HG03460 (cell line): ENCODE results near the gene UBE2N.

Source experiments
- ATAC-seq: cut with Tn5 transposase; IDR thresholded peaks from one replicate; pipeline ENCODE4 v1.9.1; 2021; ENCODE audit not compliant: unreplicated experiment

Gene UBE2N

DNA sequence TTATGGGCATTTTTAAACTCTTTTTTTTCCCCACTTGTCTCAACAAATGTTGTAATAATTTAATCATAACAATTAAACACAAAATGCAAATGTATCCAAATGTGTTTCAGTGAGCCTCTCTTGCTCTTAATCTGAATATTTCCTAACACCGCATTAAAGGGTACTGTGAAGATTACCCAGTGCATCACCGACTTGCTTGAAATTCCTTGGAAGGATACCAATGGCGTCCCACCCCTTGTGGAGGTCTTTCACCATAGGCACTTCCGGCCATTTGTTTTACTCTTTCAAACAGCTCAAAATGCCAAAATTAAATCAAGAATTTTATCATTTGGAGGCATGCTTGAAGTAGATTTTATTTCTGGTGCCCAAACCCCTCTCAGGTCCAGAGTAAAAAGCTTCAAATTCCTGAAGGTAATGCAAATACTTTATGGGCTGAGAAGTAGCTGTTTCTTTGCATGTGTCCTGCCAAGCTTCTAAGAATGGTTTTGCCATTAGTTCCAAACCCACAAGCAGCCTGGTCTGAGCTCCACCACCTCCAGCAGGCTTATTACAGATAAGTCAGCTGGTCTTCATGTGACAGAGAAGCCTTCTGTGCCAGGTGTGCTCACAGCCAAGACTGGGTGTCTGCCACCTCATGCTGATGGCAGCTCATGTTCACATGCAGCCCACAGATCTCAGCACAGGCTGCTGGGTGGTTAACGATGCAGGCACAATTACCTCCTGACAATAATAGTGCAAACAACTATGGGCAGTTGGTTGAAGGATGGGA lies 80.4 kb downstream of the UBE2N start:
- no peak for ATAC-seq

DNA sequence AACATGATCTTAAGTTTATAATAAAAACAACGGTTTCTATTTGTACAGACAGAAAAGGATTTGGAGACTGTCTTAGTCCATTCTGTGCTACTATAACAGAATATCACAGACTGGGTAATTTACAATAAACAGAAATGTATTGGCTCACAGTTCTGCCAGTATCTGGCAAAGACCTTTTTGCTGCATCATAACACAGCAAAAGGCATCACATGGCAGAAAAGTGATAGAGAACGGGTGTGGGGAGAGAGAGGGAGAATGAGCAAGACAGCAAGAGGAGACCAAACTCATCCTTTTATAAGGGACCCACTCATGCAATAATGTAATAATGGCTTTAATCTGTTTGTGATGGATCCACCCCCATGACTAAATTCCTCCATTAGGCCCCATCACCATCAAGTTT lies 81.1 kb downstream of the UBE2N start:
- no peak for ATAC-seq

DNA sequence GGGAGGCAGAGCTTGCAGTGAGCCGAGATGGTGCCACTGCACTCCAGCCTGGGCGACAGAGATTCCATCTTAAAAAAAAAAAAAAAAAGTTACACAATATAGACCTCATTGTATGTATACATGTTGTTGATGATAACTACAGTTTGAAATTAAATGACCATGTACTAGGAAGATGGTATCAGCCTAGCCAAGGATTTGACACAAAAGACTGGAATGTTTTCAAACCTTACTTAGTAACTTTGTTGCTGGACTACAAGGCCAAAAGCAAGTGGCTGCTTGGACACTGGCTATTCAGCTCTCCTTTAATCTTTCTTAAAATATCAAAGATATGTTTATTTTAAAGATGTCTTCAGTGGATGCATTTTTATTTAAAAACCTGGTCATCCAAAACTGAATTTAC lies 82.9 kb downstream of the UBE2N start:
- no peak for ATAC-seq

DNA sequence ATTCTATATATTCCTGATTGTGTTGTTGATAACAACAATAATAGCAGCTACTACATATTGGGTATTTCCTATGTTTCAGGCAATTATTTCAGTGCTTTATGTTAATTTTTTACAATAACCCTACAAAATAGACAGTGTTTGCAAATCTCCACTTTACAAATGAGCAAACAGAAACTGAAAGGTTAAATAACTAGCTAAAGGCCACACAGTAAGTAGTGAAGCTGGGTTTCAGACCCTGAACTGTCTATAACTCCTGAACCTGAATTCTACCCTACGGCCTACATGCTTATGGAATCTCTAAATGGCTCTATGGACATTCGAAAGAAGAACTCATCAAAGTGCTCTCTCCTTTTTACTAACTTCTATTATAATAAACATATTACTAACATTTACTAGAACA lies 83.7 kb downstream of the UBE2N start:
- peak; percentile 76 for ATAC-seq

DNA sequence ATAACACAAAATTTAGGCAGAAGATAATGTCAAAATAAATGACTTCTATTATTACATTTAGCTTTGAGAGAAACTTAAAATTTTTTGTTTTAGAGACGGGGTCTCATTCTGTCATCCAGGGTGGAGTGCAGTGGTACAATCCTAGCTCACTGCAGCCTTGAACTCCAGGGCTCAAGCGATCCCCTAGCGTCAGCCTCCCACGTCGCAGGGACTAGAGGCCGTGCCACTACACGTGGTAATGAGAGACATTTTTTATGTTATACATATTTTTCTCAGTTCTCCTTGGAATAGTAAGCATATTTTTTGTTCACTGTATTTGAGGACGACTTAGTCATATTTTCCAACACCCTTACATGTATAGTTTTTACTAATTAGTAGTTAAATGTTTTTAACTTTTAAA lies 85.5 kb downstream of the UBE2N start:
- ATAC-seq, result no peak
